Iris pigment epithelial cell (primary cell): ENCODE results near the gene HECTD3.
"Not testable (repeated sequence)": the region's sequence is repeated elsewhere in the genome, so short reads cannot be mapped to it uniquely, and the experiment has no call there.

Experiments
- DNase-seq: peaks from one replicate; pipeline ENCODE4 v3.0.0-alpha.2; 2011; ENCODE audit warnings: low read depth

The HECTD3 gene

GRCh38 chr1:44988531-44989156 is 22.5 kb downstream of the HECTD3 start:
- no peak for DNase-seq

GRCh38 chr1:44985747-44986359 is 25.3 kb downstream of the HECTD3 start:
- peak; percentile 16 for DNase-seq

GRCh38 chr1:44977372-44977771 is 33.8 kb downstream of the HECTD3 start:
- not testable (repeated sequence) for DNase-seq

GRCh38 chr1:44976252-44976651 is 34.9 kb downstream of the HECTD3 start:
- no peak for DNase-seq

- peak; percentile 12 for DNase-seq
Observed at GRCh38 chr1:44973645-44974044, 37.5 kb downstream of the HECTD3 start.

- DNase-seq, result peak; percentile 61
Observed at GRCh38 chr1:44970317-44970716, 40.8 kb downstream of the HECTD3 start.

- DNase-seq, result no peak
Observed at GRCh38 chr1:44964396-44964795, 46.7 kb downstream of the HECTD3 start.

- no peak for DNase-seq
Observed at GRCh38 chr1:44962729-44963128, 48.4 kb downstream of the HECTD3 start.

- DNase-seq, result not testable (repeated sequence)
Observed at GRCh38 chr1:44962022-44962421, 49.1 kb downstream of the HECTD3 start.

- peak; percentile 16 for DNase-seq
Observed at GRCh38 chr1:44957566-44957965, 53.6 kb downstream of the HECTD3 start.

GRCh38 chr1:44956077-44956476 is 55.0 kb downstream of the HECTD3 start:
- DNase-seq, result not testable (repeated sequence)
